Keratinocyte (primary cell): Measurements from ENCODE around the gene MCTP2. TPM values are rescaled to one million over a fixed set of nuclear protein-coding genes. Genes with fewer than 3 reads are reported as not detected.

Source experiments
- DNase-seq: peaks from one replicate; pipeline ENCODE4 v3.0.0-alpha.2; 2011; ENCODE audit warnings: low read depth, missing footprints, low spot score
- FAIRE-seq: peaks from 2 replicates; lab custom pipeline; 2011; peaks lifted over from hg19 to GRCh38; lab: Jason Lieb, UNC
- H2AFZ ChIP-seq: 2 replicates; pipeline ENCODE4 v1.6.0; 2012; ENCODE audit warnings: low read length, control low read depth, inconsistent platforms; ENCODE audit not compliant: control insufficient read depth
- H3K27ac ChIP-seq: 2 replicates; pipeline ENCODE4 v1.5.1; 2011; ENCODE audit warnings: low read length; ENCODE audit not compliant: control insufficient read depth, insufficient read depth
- H3K27me3 ChIP-seq: 3 replicates; pipeline ENCODE4 v1.6.0; 2011; ENCODE audit warnings: low read length; ENCODE audit not compliant: control insufficient read depth, insufficient read depth; ENCODE audit errors: extremely low read depth
- H3K36me3 ChIP-seq, 2 experiments: 2 replicates in 1 of 2; 3 replicates in 1 of 2; pipeline ENCODE4 v1.5.1; 2011; ENCODE audit warnings: low read length in 2 of 2, mild to moderate bottlenecking in 1 of 2; ENCODE audit not compliant: control insufficient read depth in 2 of 2, insufficient read depth in 2 of 2; ENCODE audit errors: extremely low read depth in 1 of 2
- H3K4me1 ChIP-seq: 3 replicates; pipeline ENCODE4 v1.5.1; 2011; ENCODE audit warnings: low read length; ENCODE audit not compliant: control insufficient read depth, insufficient read depth; ENCODE audit errors: extremely low read depth
- H3K4me2 ChIP-seq: 3 replicates; pipeline ENCODE4 v1.6.0; 2011; ENCODE audit warnings: low read depth, low read length; ENCODE audit not compliant: control insufficient read depth, insufficient read depth; ENCODE audit errors: extremely low read depth
- H3K4me3 ChIP-seq, 3 experiments: fragments of 200-600 bp in 1 of 3; sonication (generic) in 1 of 3; 2 replicates in 2 of 3; 3 replicates in 1 of 3; pipeline ENCODE4 v1.5.1; 2011 to 2016; ENCODE audit warnings: low read length in 3 of 3, mild to moderate bottlenecking in 3 of 3, control low read depth in 2 of 3, inconsistent platforms in 1 of 3, low read depth in 1 of 3, mixed read lengths in 1 of 3, mixed run types in 1 of 3, moderate library complexity in 1 of 3; ENCODE audit not compliant: control insufficient read depth in 2 of 3, insufficient read depth in 2 of 3; ENCODE audit errors: extremely low read depth in 1 of 3
- H3K79me2 ChIP-seq: 2 replicates; pipeline ENCODE4 v1.6.0; 2012; ENCODE audit warnings: low read length; ENCODE audit not compliant: control insufficient read depth, insufficient read depth
- H3K9ac ChIP-seq: 3 replicates; pipeline ENCODE4 v1.6.0; 2011; ENCODE audit warnings: low read length; ENCODE audit not compliant: control insufficient read depth, insufficient read depth; ENCODE audit errors: extremely low read depth
- H3K9me1 ChIP-seq: 3 replicates; pipeline ENCODE4 v1.6.0; 2011; ENCODE audit warnings: low read length; ENCODE audit not compliant: control insufficient read depth, insufficient read depth; ENCODE audit errors: extremely low read depth
- H3K9me3 ChIP-seq: 2 replicates; pipeline ENCODE4 v1.5.1; 2012; ENCODE audit warnings: low read depth, low read length; ENCODE audit not compliant: control insufficient read depth
- H4K20me1 ChIP-seq: 3 replicates; pipeline ENCODE4 v1.6.0; 2011; ENCODE audit warnings: low read length; ENCODE audit not compliant: control insufficient read depth, insufficient read depth; ENCODE audit errors: extremely low read depth
- EZH2 ChIP-seq: IDR thresholded peaks from one replicate; pipeline ENCODE4 v1.6.1; 2012; ENCODE audit warnings: inconsistent platforms, mild to moderate bottlenecking, low read length, moderate library complexity
- dilution Hi-C: fragments of 300-500 bp; cut with MboI; formaldehyde crosslinking; loops from one replicate; pipeline ENCODE4 v1.7.0; 2020; ENCODE audit warnings: low sequenced_read_pairs; ENCODE audit not compliant: extremely low pct_ligation_motif_present
- polyA plus RNA-seq, 5 experiments: library from polyadenylated mRNA; depleted of rRNA in 3 of 5; stranded (reverse) in 3 of 5; stranded (forward) in 1 of 5; unstranded in 1 of 5; fragments of >200 nt; gene quantifications; 1 replicate in 1 of 5; 2 replicates in 3 of 5; 3 replicates in 1 of 5; pipeline versions ENCODE4 v1.2.1 to v1.2.3, GENCODE V29; 2011 to 2012; ENCODE audit warnings: missing spikeins in 2 of 5, low read depth in 1 of 5, low replicate concordance in 1 of 5
- TF ChIP-seq, protein P1 (sequence below), 3 experiments: IDR thresholded peaks in 1 of 3; conservative IDR thresholded peaks in 1 of 3; optimal IDR thresholded peaks in 1 of 3; 2 replicates in 2 of 3; 3 replicates in 1 of 3; pipeline versions ENCODE3 to v1.5.1; 2011; ENCODE audit warnings: low read length in 3 of 3, mild to moderate bottlenecking in 3 of 3, moderate library complexity in 2 of 3, control low read depth in 1 of 3, inconsistent platforms in 1 of 3; ENCODE audit not compliant: insufficient read depth in 2 of 3; ENCODE audit errors: extremely low read depth in 1 of 3

The MCTP2 gene
- polyA plus RNA-seq, 1 donor (not counting 4 experiments of a cell fraction or from before 2014, with no cell fraction given), result 22.0 TPM

GRCh38 chr15:94348084-94348483, 116.7 kb downstream of the MCTP2 start:
- no peaks in the 10 kb centered on the region for H4K20me1 ChIP-seq
- DNase-seq, result no peak

DNA sequence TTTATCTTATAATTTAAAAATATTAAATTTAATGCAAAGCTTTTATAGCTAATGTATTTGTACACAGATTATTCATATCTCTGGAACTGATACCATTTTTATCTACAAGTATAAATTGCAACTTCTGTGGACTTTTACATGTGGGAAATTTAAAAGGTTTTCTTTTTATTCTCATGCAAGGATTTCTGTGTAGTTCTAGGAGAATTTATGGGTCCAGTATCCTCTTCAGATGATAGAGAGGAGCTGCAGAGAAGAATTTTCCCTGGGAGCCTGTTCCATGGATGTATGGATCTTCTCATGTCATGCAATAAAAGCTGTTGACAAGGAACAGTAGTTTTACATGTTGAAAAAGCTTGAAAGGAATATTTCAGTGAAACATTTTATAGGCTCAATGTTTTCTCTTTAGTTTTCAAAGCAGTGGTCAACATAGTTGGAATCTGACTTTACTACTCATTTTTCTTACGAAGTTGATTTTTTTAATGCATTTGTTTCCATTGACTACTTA, 119.7 kb downstream of the MCTP2 start:
- H3K4me3 ChIP-seq, result no peak overlapping the region
- H3K4me2 ChIP-seq, result no peak overlapping the region
- no peak overlapping the region for H3K9ac ChIP-seq
- no peaks in the 10 kb centered on the region for H3K27me3 ChIP-seq
- H3K9me1 ChIP-seq, result no peaks in the 10 kb centered on the region
- H3K4me1 ChIP-seq, result no peaks in the 10 kb centered on the region
- TF ChIP-seq, protein P1, sequence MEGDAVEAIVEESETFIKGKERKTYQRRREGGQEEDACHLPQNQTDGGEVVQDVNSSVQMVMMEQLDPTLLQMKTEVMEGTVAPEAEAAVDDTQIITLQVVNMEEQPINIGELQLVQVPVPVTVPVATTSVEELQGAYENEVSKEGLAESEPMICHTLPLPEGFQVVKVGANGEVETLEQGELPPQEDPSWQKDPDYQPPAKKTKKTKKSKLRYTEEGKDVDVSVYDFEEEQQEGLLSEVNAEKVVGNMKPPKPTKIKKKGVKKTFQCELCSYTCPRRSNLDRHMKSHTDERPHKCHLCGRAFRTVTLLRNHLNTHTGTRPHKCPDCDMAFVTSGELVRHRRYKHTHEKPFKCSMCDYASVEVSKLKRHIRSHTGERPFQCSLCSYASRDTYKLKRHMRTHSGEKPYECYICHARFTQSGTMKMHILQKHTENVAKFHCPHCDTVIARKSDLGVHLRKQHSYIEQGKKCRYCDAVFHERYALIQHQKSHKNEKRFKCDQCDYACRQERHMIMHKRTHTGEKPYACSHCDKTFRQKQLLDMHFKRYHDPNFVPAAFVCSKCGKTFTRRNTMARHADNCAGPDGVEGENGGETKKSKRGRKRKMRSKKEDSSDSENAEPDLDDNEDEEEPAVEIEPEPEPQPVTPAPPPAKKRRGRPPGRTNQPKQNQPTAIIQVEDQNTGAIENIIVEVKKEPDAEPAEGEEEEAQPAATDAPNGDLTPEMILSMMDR (optimal IDR thresholded peaks at IDR 0.05 in 1 of 3, IDR thresholded peaks at IDR 0.05 in 1 of 3, conservative IDR thresholded peaks at IDR 0.05 in 1 of 3; ENCODE audit: extremely low read depth in 1 of 3, insufficient read depth in 2 of 3, low read length in 3 of 3), result no peak
- no peak for TF ChIP-seq EZH2
- no peak for FAIRE-seq
- DNase-seq, result no peak
- H3K27ac ChIP-seq, result no peak overlapping the region
- no peaks in the 10 kb centered on the region for H3K9me3 ChIP-seq
- H3K36me3 ChIP-seq, result peaks cover 0 to 4% of the 10 kb centered on the region in 2 experiments
- dilution Hi-C loops, result no loop called here
- H4K20me1 ChIP-seq, result no peaks in the 10 kb centered on the region
- no peak overlapping the region for H2AFZ ChIP-seq
- H3K79me2 ChIP-seq, result no peaks in the 10 kb centered on the region

More at GRCh38 chr15:94348084-94348483, 116.7 kb downstream of the MCTP2 start:
- Histone ChIP-seq H3K27me3 (no peaks in the 10 kb centered on the region), H3K79me2 (no peaks in the 10 kb centered on the region), H3K36me3 (peaks cover 0 to 4% of the 10 kb centered on the region in 2 experiments), H3K4me2 (no peak overlapping the region), H3K4me1 (no peaks in the 10 kb centered on the region), H2AFZ (no peak overlapping the region), H3K27ac (no peak overlapping the region), H3K9me1 (no peaks in the 10 kb centered on the region), H3K9me3 (no peaks in the 10 kb centered on the region), H3K4me3 (no peak overlapping the region), H3K9ac (no peak overlapping the region)
- dilution Hi-C loops, result no loop called here
- no peak for FAIRE-seq
- TF ChIP-seq, protein P1 (optimal IDR thresholded peaks at IDR 0.05 in 1 of 3, IDR thresholded peaks at IDR 0.05 in 1 of 3, conservative IDR thresholded peaks at IDR 0.05 in 1 of 3; ENCODE audit: extremely low read depth in 1 of 3, insufficient read depth in 2 of 3, low read length in 3 of 3), result no peak
- TF ChIP-seq EZH2, result no peak
